ENCODE measurements around the gene SLC16A2.

SLC16A2 gene

DNA sequence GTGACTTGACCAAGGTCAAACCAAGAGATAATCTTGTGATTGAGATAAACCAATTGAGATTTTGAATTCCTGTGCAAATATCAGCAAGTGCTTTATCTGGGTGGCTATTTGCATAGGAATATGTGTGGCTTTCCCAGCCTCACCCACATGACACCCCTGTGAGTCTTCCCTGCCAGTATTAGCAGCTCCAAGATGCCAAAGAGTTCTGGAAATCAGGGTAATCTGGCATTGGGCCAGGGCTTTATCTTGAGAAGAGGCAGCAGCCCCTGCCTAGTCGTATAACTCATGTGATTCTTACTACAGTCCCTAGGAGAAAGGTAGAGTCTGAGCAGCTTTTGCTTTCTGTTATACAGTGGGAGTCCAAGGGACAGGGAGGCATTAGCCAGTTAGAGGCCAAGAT is 105.5 kb downstream of the SLC16A2 start:
- TF ChIP-seq, protein P1, sequence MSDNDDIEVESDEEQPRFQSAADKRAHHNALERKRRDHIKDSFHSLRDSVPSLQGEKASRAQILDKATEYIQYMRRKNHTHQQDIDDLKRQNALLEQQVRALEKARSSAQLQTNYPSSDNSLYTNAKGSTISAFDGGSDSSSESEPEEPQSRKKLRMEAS (IDR thresholded peaks at IDR 0.05; ENCODE audit: low read depth, low read length), result no peak
- TF ChIP-seq CTCF (IDR thresholded peaks at IDR 0.05; ENCODE audit: low read depth, low read length), result no peak
- no peak for TF ChIP-seq MYC (IDR thresholded peaks at IDR 0.05; ENCODE audit: low read depth, low read length)
- TF ChIP-seq POLR2A (IDR thresholded peaks at IDR 0.05; ENCODE audit: extremely low read depth, insufficient read length), result no peak
- no peak overlapping the region for H3K4me3 ChIP-seq (ENCODE audit: low read depth, low read length)
- no peak for DNase-seq (ENCODE audit: low read depth)

GRCh38 chrX:74527350-74527749 is 106.1 kb downstream of the SLC16A2 start:
- H3K4me3 ChIP-seq (ENCODE audit: low read depth, low read length), result no peak overlapping the region
- TF ChIP-seq, protein P1 (IDR thresholded peaks at IDR 0.05; ENCODE audit: low read depth, low read length), result no peak
- TF ChIP-seq POLR2A (IDR thresholded peaks at IDR 0.05; ENCODE audit: extremely low read depth, insufficient read length) (no peak), CTCF (IDR thresholded peaks at IDR 0.05; ENCODE audit: low read depth, low read length) (no peak)
- no peak for DNase-seq (ENCODE audit: low read depth)

DNA sequence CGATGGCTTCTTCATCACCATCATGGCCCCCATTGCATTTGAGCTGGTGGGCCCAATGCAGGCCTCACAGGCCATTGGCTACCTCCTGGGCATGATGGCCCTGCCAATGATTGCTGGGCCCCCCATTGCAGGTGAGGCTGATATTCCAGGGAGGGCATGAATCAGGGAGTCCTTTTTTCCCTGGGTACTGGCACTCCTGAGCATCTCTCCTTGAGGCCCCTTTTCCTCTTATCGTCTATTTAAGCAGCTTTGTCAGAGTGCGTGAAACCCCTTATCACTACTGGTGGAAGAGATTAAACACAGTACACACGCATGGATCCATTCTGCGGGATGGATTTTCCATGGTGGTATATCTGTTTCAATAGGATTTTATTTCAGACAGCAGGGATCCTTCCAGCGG is 108.0 kb downstream of the SLC16A2 start:
- H3K4me3 ChIP-seq (ENCODE audit: low read depth, low read length), result no peak overlapping the region
- TF ChIP-seq MYC (IDR thresholded peaks at IDR 0.05; ENCODE audit: low read depth, low read length), result no peak
- no peak for TF ChIP-seq CTCF (IDR thresholded peaks at IDR 0.05; ENCODE audit: low read depth, low read length)
- TF ChIP-seq, protein P1 (IDR thresholded peaks at IDR 0.05; ENCODE audit: low read depth, low read length), result no peak
- no peak for DNase-seq (ENCODE audit: low read depth)

- no peak overlapping the region for H3K4me3 ChIP-seq (ENCODE audit: low read depth, low read length)
- DNase-seq (ENCODE audit: low read depth), result no peak
- TF ChIP-seq POLR2A (IDR thresholded peaks at IDR 0.05; ENCODE audit: extremely low read depth, insufficient read length) (no peak), MYC (IDR thresholded peaks at IDR 0.05; ENCODE audit: low read depth, low read length) (no peak), CTCF (IDR thresholded peaks at IDR 0.05; ENCODE audit: low read depth, low read length) (no peak)
- TF ChIP-seq, protein P1 (IDR thresholded peaks at IDR 0.05; ENCODE audit: low read depth, low read length), result no peak
These were observed 109.8 kb downstream of the SLC16A2 start for GRCh38 chrX:74531081-74531480.

DNA sequence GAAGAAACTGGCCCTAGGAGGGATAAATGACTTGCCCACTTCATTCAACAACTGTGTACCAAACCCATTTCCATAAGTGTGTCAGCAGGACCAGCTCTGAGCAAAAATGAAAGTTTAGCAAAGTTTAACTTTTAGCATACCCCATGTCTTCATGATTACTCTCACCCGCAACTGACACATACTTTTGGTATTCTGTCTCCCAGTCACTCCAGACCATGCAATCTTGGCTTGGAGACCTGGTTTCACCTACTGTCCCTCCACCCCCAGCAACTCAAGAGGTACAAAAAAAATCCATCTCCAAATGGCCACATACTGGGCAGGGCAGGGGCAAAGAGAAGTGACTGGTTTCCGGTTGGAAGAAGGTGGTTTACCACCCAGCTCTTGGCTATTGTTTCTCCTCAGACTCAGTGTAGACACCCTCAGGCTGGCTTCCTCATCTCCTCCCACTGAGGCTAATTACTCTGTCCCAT is 113.3 kb downstream of the SLC16A2 start:
- peak; percentile 79 for DNase-seq (ENCODE audit: low read depth)

More for the DNA sequence above, 113.3 kb downstream of the SLC16A2 start:
- TF ChIP-seq MYC (IDR thresholded peaks at IDR 0.05; ENCODE audit: low read depth, low read length) (no peak), POLR2A (IDR thresholded peaks at IDR 0.05; ENCODE audit: extremely low read depth, insufficient read length) (no peak), CTCF (IDR thresholded peaks at IDR 0.05; ENCODE audit: low read depth, low read length) (no peak)
- TF ChIP-seq, protein P1 (IDR thresholded peaks at IDR 0.05; ENCODE audit: low read depth, low read length), result no peak
- H3K4me3 ChIP-seq (ENCODE audit: low read depth, low read length), result peak overlapping the region; percentile 60
